Measurements from ENCODE around the gene ELOVL6. TPM values are rescaled to one million over a fixed set of nuclear protein-coding genes. Genes with fewer than 3 reads are reported as not detected.

The ELOVL6 gene
- total RNA-seq, 1 experiment from 2014 or later = 38.7 TPM

GRCh38 chr4:110075891-110076290 lies 122.5 kb downstream of the ELOVL6 start:
- no peak overlapping the region for H2AFZ ChIP-seq (ENCODE audit: low read depth, low read length, poor library complexity, severe bottlenecking)
- no peaks in the 10 kb centered on the region for H3K36me3 ChIP-seq (ENCODE audit: control insufficient read depth in 1 of 2, insufficient read depth in 2 of 2, low read length in 2 of 2)
- no peak for DNase-seq (ENCODE audit: low read depth, low spot score)
- H3K4me2 ChIP-seq (ENCODE audit: low read length) = no peak overlapping the region
- H3K9me2 ChIP-seq (ENCODE audit: insufficient read depth) = no peaks in the 10 kb centered on the region
- H3K4me1 ChIP-seq (ENCODE audit: control insufficient read depth in 1 of 2, insufficient read depth in 2 of 2, low read length in 2 of 2) = no peaks in the 10 kb centered on the region
- H3K9me3 ChIP-seq (ENCODE audit: control insufficient read depth in 1 of 2, insufficient read depth in 1 of 2, low read depth in 1 of 2, low read length in 2 of 2) = no peaks in the 10 kb centered on the region
- intact Hi-C loops (cut with micrococcal nuclease) = no loop called here
- no peak for ATAC-seq
- ChIA-PET CTCF (no interaction called here), POLR2A (no interaction called here), RAD21 (ENCODE audit: low non-redundant PET in 1 of 2, low total read pairs in 2 of 2, uncharacterized antibody in 2 of 2, unreplicated experiment in 2 of 2) (no interaction called here)
- H3K27me3 ChIP-seq (ENCODE audit: insufficient read depth, low read length) = no peaks in the 10 kb centered on the region
- no peak overlapping the region for H3K9ac ChIP-seq (ENCODE audit: low read length)
- TF ChIP-seq SIN3A (IDR thresholded peaks at IDR 0.05; ENCODE audit: low read depth) (no peak), SP1 (IDR thresholded peaks at IDR 0.05; ENCODE audit: low read depth) (no peak), ZFX (IDR thresholded peaks at IDR 0.05) (no peak), SRF (IDR thresholded peaks at IDR 0.05; ENCODE audit: low read depth) (no peak), YY1 (IDR thresholded peaks at IDR 0.05; ENCODE audit: extremely low read depth, insufficient replicate concordance, low read depth, low read length) (no peak), ZBTB33 (IDR thresholded peaks at IDR 0.05; ENCODE audit: extremely low read depth, insufficient replicate concordance, low read length) (no peak), POLR2AphosphoS5 (IDR thresholded peaks at IDR 0.05; ENCODE audit: low read depth, low read length) (no peak), CBX3 (IDR thresholded peaks at IDR 0.05; ENCODE audit: low read depth) (no peak), CEBPB (IDR thresholded peaks at IDR 0.05; ENCODE audit: low read depth) (no peak), ATF3 (IDR thresholded peaks at IDR 0.05) (no peak), TCF7L2 (IDR thresholded peaks at IDR 0.05; ENCODE audit: borderline replicate concordance, extremely low read depth, insufficient read depth, insufficient read length) (no peak), POLR2A (IDR thresholded peaks at IDR 0.05; ENCODE audit: borderline replicate concordance, extremely low read depth, insufficient read depth, insufficient read length) (no peak), FOSL1 (IDR thresholded peaks at IDR 0.05; ENCODE audit: low read depth) (no peak)
- TF ChIP-seq, protein P1, sequence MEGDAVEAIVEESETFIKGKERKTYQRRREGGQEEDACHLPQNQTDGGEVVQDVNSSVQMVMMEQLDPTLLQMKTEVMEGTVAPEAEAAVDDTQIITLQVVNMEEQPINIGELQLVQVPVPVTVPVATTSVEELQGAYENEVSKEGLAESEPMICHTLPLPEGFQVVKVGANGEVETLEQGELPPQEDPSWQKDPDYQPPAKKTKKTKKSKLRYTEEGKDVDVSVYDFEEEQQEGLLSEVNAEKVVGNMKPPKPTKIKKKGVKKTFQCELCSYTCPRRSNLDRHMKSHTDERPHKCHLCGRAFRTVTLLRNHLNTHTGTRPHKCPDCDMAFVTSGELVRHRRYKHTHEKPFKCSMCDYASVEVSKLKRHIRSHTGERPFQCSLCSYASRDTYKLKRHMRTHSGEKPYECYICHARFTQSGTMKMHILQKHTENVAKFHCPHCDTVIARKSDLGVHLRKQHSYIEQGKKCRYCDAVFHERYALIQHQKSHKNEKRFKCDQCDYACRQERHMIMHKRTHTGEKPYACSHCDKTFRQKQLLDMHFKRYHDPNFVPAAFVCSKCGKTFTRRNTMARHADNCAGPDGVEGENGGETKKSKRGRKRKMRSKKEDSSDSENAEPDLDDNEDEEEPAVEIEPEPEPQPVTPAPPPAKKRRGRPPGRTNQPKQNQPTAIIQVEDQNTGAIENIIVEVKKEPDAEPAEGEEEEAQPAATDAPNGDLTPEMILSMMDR (IDR thresholded peaks at IDR 0.05 in 2 of 3, conservative IDR thresholded peaks at IDR 0.05 in 1 of 3; ENCODE audit: borderline replicate concordance in 1 of 3, insufficient read depth in 1 of 3, low read depth in 2 of 3, low read length in 2 of 3) = no peak
- TF ChIP-seq, protein P2, sequence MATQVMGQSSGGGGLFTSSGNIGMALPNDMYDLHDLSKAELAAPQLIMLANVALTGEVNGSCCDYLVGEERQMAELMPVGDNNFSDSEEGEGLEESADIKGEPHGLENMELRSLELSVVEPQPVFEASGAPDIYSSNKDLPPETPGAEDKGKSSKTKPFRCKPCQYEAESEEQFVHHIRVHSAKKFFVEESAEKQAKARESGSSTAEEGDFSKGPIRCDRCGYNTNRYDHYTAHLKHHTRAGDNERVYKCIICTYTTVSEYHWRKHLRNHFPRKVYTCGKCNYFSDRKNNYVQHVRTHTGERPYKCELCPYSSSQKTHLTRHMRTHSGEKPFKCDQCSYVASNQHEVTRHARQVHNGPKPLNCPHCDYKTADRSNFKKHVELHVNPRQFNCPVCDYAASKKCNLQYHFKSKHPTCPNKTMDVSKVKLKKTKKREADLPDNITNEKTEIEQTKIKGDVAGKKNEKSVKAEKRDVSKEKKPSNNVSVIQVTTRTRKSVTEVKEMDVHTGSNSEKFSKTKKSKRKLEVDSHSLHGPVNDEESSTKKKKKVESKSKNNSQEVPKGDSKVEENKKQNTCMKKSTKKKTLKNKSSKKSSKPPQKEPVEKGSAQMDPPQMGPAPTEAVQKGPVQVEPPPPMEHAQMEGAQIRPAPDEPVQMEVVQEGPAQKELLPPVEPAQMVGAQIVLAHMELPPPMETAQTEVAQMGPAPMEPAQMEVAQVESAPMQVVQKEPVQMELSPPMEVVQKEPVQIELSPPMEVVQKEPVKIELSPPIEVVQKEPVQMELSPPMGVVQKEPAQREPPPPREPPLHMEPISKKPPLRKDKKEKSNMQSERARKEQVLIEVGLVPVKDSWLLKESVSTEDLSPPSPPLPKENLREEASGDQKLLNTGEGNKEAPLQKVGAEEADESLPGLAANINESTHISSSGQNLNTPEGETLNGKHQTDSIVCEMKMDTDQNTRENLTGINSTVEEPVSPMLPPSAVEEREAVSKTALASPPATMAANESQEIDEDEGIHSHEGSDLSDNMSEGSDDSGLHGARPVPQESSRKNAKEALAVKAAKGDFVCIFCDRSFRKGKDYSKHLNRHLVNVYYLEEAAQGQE (IDR thresholded peaks at IDR 0.05; ENCODE audit: low read depth) = no peak
- no peaks in the 10 kb centered on the region for H4K20me1 ChIP-seq (ENCODE audit: insufficient read depth)
- H3K27ac ChIP-seq (ENCODE audit: low read depth, low read length) = no peak overlapping the region
- BruUV-seq (replicated peaks) = no TSS peak
- no peaks in the 10 kb centered on the region for H3K79me2 ChIP-seq (ENCODE audit: insufficient read depth, low read length)
- H3K4me3 ChIP-seq (replicated peaks in 1 of 2; ENCODE audit: low read depth in 1 of 2, low read length in 2 of 2) = no peak overlapping the region
